ENCODE measurements around the gene TREML2. TPM values are rescaled to one million over a fixed set of nuclear protein-coding genes. Genes with fewer than 3 reads are reported as not detected.

The TREML2 gene
- total RNA-seq, 1 experiment from 2014 or later: 0.10 TPM

- DNase-seq (ENCODE audit: low spot score): no peak
These were observed 50.3 kb downstream of the TREML2 start for GRCh38 chr6:41150671-41151070.

GRCh38 chr6:41147917-41148316 is 53.0 kb downstream of the TREML2 start:
- DNase-seq (ENCODE audit: low spot score): no peak

Other genes with a start within 250 kb of the TREML2 start
- 0.25 and 0.27 TPM in 2 replicates for gene UNC5CL, start 161.9 kb downstream of the TREML2 start, total RNA-seq (2014; rRNA removed; shearing (Covaris generic))
- gene TSPO2, start 158.7 kb downstream of the TREML2 start, total RNA-seq (2014; rRNA removed; shearing (Covaris generic)): not detected in 2 replicates
- not detected in 2 replicates for gene APOBEC2, start 147.9 kb downstream of the TREML2 start, total RNA-seq (2014; rRNA removed; shearing (Covaris generic))
- gene OARD1, start 128.8 kb downstream of the TREML2 start, total RNA-seq (2014; rRNA removed; shearing (Covaris generic)): 18.9 and 24.6 TPM in 2 replicates
- gene NFYA, start 128.2 kb downstream of the TREML2 start, total RNA-seq (2014; rRNA removed; shearing (Covaris generic)): 14.0 and 21.6 TPM in 2 replicates
- gene TREML1, start 46.8 kb downstream of the TREML2 start, total RNA-seq (2014; rRNA removed; shearing (Covaris generic)): not detected in 2 replicates
- gene TREM2, start 38.0 kb downstream of the TREML2 start, total RNA-seq (2014; rRNA removed; shearing (Covaris generic)): 0.27 TPM in 1 of 2 replicates, not detected in the other
- gene TREML4, start 27.2 kb upstream of the TREML2 start, total RNA-seq (2014; rRNA removed; shearing (Covaris generic)): 0.46 and 0.58 TPM in 2 replicates
- 0.52 TPM in 1 of 2 replicates, not detected in the other for gene TREM1, start 85.5 kb upstream of the TREML2 start, total RNA-seq (2014; rRNA removed; shearing (Covaris generic))
- gene NCR2, start 134.5 kb upstream of the TREML2 start, total RNA-seq (2014; rRNA removed; shearing (Covaris generic)): not detected in 2 replicates

All from H4 (cell line).